ENCODE data around the gene VEZT.

VEZT gene

DNA sequence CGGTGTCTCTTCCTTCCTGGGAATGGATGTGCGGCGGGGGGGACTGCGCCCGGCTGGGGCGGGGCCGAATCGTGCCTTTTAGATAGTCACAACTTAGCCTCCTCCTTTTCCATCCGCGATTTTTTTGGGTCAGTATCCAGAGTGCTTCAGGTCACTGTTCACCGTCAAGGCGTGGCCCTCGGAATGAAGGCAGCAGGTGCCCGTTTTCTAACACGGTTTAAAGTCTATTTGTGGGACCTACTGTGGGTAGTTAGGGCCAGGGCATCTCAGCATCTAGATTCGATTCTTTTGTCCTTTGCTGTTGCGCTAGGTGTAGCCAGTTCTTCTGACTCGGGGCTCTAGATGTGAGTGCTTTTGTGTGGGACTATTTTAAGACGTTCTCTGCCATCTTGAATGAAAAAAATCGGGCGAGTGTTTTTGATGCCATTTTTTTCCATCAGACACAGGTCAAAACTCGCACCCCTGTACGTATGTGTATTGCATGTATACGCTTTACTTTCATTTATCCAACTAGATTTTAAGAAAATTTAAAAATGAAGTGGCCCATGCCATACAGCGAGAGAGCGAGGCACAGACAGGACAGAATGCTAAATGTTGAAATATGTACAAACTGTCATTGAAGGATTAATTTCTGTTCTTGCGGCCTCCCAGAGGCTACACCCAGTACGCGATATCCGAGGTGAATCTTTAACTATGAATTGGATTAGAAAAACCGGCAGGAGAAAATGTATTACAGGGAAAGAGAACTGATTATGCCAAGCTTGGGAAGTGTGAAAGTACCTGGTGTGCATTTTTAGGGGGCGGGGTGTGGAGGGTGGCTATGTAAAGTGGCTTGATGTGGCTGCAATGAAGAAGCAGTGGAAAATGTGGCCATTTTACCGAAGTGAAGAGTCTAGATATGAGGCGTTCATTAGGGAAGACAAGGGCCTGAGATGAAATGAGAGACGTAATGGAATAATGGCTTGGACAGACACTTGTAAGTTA, 835 bp downstream of the VEZT start:
- Histone ChIP-seq H3K27me3 (no peaks in the 10 kb centered on the region), H3K4me1 (peaks cover 32% of the 10 kb centered on the region), H3K4me2 (peak overlapping the region; percentile 77), H4K20me1 (peaks cover 47% of the 10 kb centered on the region), H3K9me3 (no peaks in the 10 kb centered on the region), H3K36me3 (peaks cover 6% of the 10 kb centered on the region; the same call in 1 of the 2 replicates), H3K4me3 (peak overlapping the region; percentile 88), H3K9ac (peak overlapping the region; percentile 92), H3K27ac (peak overlapping the region; percentile 92)
- TF ChIP-seq Cebpa-rat (IDR thresholded peaks at IDR 0.05) = no peak

DNA sequence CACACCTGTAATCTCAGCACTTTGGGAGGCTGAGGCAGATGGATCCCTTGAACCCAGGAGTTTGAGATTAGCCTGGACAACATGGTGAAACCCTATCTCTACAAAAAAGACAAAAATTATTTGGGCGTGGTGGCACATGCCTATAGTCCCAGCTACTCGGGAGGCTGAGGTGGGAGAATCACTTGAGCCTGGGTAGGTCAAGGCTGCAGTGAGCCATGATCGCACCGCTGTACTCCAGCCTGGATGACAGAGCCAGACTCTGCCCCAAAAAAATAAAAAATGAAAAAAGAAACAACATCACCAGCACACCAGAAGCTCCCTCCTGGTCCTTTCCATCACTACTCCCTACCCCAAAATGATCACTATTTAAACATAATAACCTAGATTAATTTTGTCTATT, 2.6 kb downstream of the VEZT start:
- Histone ChIP-seq H3K4me3 (no peak overlapping the region), H3K4me1 (peaks cover 27% of the 10 kb centered on the region), H3K27ac (no peak overlapping the region), H3K9me3 (0 out of 2 replicates have a peak, but pooled peaks cover 3% of the 10 kb centered on the region), H3K27me3 (no peaks in the 10 kb centered on the region), H3K9ac (no peak overlapping the region), H3K36me3 (peaks cover 21% of the 10 kb centered on the region), H3K4me2 (peak overlapping the region; percentile 77), H4K20me1 (peaks cover 64% of the 10 kb centered on the region)
- no peak for TF ChIP-seq Cebpa-rat (IDR thresholded peaks at IDR 0.05)

DNA sequence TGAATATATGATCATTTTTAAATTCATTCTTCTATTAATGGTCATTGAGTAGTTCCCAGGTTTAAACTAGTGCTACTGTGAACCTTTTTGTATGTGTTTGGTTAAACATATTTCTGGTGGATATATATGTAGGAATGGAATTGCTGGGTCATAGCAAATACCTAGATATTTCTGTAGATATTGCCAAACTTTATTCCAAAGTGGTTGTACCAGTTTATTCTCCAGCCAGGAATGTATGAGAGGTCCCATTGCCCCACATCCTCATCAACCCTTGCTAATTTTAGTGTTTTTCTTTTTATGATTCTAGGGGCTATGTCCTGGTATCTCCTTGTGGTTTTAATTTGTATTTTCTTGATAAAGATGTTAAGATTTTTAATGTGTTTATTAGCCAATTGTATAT, 3.1 kb downstream of the VEZT start:
- Histone ChIP-seq H3K27ac (no peak overlapping the region), H3K36me3 (peaks cover 26% of the 10 kb centered on the region), H3K27me3 (no peaks in the 10 kb centered on the region), H4K20me1 (peaks cover 70% of the 10 kb centered on the region), H3K4me2 (no peak overlapping the region), H3K9me3 (0 out of 2 replicates have a peak, but pooled peaks cover 3% of the 10 kb centered on the region), H3K4me3 (no peak overlapping the region), H3K4me1 (peaks cover 22% of the 10 kb centered on the region), H3K9ac (no peak overlapping the region)
- TF ChIP-seq Cebpa-rat (IDR thresholded peaks at IDR 0.05) = no peak

DNA sequence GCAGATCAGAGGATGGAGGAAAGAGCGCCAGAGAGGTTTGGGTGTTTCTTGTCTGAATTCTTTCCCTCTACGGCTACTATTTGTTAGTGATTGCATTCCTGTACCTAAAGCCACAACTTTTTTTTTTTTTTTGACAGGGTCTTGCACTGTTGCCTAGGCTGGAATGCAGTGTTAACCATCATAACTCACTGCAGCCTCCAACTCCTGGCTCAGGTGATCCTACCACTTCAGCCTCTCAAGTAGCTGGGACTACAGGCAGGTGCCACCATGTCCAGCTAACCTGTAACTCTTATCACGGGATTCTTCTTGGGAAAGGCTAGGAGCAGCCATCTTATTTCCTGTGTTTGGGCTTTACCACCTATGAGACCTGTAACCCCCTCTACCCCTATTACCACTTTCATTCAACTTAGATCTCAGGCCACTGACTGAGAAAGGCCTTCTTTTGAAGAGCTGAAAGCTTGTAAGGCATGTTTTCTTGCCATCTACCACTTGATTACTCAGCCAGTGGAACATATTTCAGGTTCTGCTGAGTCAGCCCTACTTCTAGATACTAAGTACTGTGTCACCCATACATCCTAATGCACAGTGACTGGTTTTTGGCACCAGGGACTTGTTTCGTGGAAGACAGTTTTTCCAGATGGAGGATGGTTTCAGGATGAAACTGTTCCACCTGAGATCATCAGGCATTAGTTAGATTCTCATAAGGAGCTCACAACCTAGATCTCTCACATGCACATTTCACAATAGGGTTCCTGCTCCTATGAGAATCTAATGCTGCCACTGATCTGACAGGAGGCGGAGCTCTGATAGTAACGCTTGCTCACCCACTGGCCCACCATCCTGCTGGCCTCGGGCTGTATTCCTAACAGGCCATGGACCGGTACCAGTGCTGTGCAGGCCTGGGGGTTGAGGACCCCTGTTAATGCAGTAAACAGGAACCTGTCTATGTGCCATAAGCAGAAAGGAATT, 6.9 kb downstream of the VEZT start:
- H3K27ac ChIP-seq = no peak overlapping the region
- TF ChIP-seq Cebpa-rat (IDR thresholded peaks at IDR 0.05) = no peak
- 0 out of 2 replicates have a peak, but pooled peaks cover 3% of the 10 kb centered on the region for H3K9me3 ChIP-seq
- no peak overlapping the region for H3K4me2 ChIP-seq
- H3K4me3 ChIP-seq = no peak overlapping the region
- peaks cover 41% of the 10 kb centered on the region for H3K36me3 ChIP-seq
- peaks cover 97% of the 10 kb centered on the region for H4K20me1 ChIP-seq
- no peak overlapping the region for H3K9ac ChIP-seq
- H3K27me3 ChIP-seq = no peaks in the 10 kb centered on the region
- H3K4me1 ChIP-seq = peaks cover 14% of the 10 kb centered on the region

DNA sequence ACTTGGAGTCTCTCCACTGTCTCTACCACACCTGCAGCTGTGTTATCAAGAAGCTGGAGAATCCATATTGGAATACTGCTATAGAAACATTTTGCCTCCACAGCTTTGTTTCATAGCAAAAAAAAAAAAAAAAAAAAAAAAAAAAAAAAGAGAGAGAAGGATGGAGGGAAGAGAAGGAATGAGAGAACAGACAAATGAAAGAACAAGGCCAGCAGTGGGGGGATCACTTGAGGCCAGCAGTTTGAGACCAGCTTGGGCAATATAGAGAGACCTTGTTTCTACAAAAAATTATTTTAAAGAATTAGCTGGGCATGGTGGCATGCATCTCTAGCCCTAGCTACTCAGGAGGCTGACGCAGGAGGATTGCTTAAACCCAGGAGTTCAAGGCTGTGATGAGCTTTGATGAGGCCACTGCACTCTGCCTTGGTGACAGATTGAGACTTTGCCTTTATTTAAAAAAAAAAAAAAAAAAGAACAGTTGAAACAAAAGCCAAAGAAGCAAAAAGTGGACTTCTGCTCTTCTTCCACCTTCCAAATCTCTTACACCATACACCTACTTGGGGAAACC, 8.1 kb downstream of the VEZT start:
- Histone ChIP-seq H3K4me2 (no peak overlapping the region), H3K36me3 (peaks cover 41% of the 10 kb centered on the region), H3K4me3 (no peak overlapping the region), H3K9ac (no peak overlapping the region), H4K20me1 (peaks cover 99% of the 10 kb centered on the region), H3K27ac (no peak overlapping the region), H3K9me3 (0 out of 2 replicates have a peak, but pooled peaks cover 3% of the 10 kb centered on the region), H3K4me1 (peaks cover 6% of the 10 kb centered on the region; the same call in 1 of the 2 replicates), H3K27me3 (no peaks in the 10 kb centered on the region)
- TF ChIP-seq Cebpa-rat (IDR thresholded peaks at IDR 0.05) = no peak

DNA sequence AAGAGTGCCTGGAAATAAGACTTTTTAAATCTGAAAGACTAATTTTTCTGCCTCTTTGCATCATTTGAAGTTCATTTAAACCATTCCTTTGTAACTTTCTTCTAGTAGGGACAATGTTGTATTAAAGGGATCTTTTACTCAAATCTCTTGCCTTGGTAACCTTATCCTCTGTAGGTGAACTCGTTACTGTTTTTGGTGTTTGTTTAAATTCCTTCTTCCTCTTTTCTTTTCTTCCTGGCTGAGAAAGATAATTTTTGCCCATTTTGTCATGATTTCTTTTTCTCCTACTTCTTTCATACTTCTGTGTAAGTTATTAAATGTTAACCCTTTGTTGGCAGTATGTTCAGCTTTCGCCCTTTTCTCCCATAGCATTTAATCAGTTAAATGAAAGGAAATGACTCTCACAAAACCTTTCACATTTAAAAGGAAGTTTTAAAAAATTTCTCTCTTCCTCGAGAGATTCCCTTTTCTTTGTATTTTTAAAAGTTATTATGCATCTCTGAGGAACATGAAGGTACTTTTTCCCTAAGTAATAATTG, 10.3 kb downstream of the VEZT start:
- Histone ChIP-seq H3K9ac (no peak overlapping the region), H3K9me3 (peaks cover 7% of the 10 kb centered on the region; the same call in 1 of the 2 replicates), H4K20me1 (peaks cover 99% of the 10 kb centered on the region), H3K27ac (no peak overlapping the region), H3K27me3 (no peaks in the 10 kb centered on the region), H3K4me2 (no peak overlapping the region), H3K36me3 (peaks cover 42% of the 10 kb centered on the region), H3K4me1 (peaks cover 6% of the 10 kb centered on the region; the same call in 1 of the 2 replicates), H3K4me3 (no peak overlapping the region)
- no peak for TF ChIP-seq Cebpa-rat (IDR thresholded peaks at IDR 0.05)

DNA sequence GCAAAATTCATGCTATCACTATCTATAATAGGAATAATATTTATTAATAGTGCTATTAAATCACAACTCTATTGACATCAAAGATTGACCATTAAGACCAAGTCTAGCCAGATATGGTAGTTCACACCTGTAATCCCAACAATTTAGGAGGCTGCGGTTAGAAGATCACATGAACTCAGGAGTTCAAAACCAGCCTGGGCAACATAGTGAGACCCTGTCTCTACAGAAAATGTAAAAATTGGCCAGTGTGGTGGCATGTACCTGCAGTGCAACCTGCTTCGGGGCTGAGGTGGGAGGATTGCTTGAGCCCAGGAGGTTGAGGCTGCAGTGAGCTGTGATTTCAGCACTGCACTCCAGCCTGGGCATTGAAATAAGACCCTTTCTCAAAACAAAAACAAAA, 11.0 kb downstream of the VEZT start:
- Histone ChIP-seq H3K4me1 (peaks cover 6% of the 10 kb centered on the region; the same call in 1 of the 2 replicates), H3K27me3 (no peaks in the 10 kb centered on the region), H3K4me3 (no peak overlapping the region), H3K9me3 (peaks cover 13% of the 10 kb centered on the region; the same call in 1 of the 2 replicates), H4K20me1 (peaks cover 99% of the 10 kb centered on the region), H3K9ac (no peak overlapping the region), H3K27ac (no peak overlapping the region), H3K36me3 (peaks cover 48% of the 10 kb centered on the region), H3K4me2 (no peak overlapping the region)
- TF ChIP-seq Cebpa-rat (IDR thresholded peaks at IDR 0.05) = no peak

DNA sequence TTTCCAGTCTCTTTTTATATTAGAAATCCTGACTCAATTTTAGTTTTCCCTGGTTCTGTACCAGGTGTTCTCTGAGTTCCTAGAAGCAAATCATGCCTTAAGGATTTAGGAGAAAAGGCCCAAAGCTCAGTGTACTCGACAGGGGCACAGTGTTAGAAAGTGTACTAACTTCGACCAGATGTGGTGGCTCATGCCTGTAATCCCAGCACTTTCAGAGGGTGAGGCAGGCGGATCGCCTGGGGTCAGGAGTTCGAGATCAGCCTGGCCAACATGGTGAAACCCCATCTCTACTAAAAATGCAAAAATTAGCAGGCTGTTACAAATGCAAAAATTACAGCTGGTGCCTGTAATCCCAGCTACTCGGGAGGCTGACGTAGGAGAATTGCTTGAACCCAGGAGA, 12.0 kb downstream of the VEZT start:
- no peak for TF ChIP-seq Cebpa-rat (IDR thresholded peaks at IDR 0.05)
- H3K4me3 ChIP-seq = no peak overlapping the region
- peaks cover 18% of the 10 kb centered on the region for H3K9me3 ChIP-seq
- H4K20me1 ChIP-seq = peaks cover 89% of the 10 kb centered on the region
- H3K27me3 ChIP-seq = no peaks in the 10 kb centered on the region
- H3K36me3 ChIP-seq = peaks cover 49% of the 10 kb centered on the region
- H3K4me2 ChIP-seq = no peak overlapping the region
- H3K4me1 ChIP-seq = peaks cover 6% of the 10 kb centered on the region; the same call in 1 of the 2 replicates
- H3K27ac ChIP-seq = no peak overlapping the region
- no peak overlapping the region for H3K9ac ChIP-seq

DNA sequence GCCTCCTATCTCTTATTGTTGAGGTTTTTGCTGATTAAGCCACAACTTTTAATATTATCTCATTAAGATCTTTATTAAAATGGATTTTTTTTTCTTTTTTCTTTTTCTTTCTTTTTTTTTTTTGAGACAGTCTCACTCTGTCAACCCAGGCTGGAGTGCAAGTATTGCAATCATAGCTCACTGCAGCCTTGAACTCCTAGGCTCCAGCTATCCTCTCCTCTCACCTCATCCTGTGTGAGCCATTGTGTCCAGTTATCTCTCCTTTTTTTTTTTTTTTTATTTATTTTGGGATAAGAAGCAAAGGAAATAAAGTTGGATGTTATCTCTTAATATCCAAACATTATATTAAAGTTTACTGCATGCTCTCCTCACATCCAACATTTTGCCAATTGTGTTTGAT, 12.7 kb downstream of the VEZT start:
- no peak overlapping the region for H3K27ac ChIP-seq

More for the DNA sequence above, 12.7 kb downstream of the VEZT start:
- Histone ChIP-seq H3K36me3 (peaks cover 42% of the 10 kb centered on the region), H3K9ac (no peak overlapping the region), H3K4me2 (no peak overlapping the region), H3K27me3 (no peaks in the 10 kb centered on the region), H3K9me3 (peaks cover 19% of the 10 kb centered on the region), H3K4me1 (peaks cover 6% of the 10 kb centered on the region; the same call in 1 of the 2 replicates), H3K4me3 (no peak overlapping the region), H4K20me1 (peaks cover 83% of the 10 kb centered on the region)
- TF ChIP-seq Cebpa-rat (IDR thresholded peaks at IDR 0.05) = no peak
